Neural cell (in vitro differentiated cells): ENCODE measurements around the gene MLLT6. TPM values are rescaled to one million over a fixed set of nuclear protein-coding genes. Genes with fewer than 3 reads are reported as not detected.

Experiments
- H2AFZ ChIP-seq: fragments of 200-600, 300-800 bp; sonication (generic), shearing (Covaris generic); 2 replicates; pipeline ENCODE4 v1.6.0; 2014; ENCODE audit warnings: low read depth, mild to moderate bottlenecking, antibody characterized with exemption, low read length, moderate library complexity
- H3F3A ChIP-seq: fragments of 200-600 bp; shearing (Covaris generic); 2 replicates; pipeline ENCODE4 v1.6.1; 2016; ENCODE audit warnings: mild to moderate bottlenecking, moderate library complexity, mixed read lengths, antibody characterized with exemption, low read length; ENCODE audit not compliant: insufficient read depth, poor library complexity, severe bottlenecking
- H3K27ac ChIP-seq: fragments of 200-600, 300-800 bp; sonication (generic), shearing (Covaris generic); 2 replicates; pipeline ENCODE4 v1.5.1; 2014; ENCODE audit warnings: mild to moderate bottlenecking, low read length, moderate library complexity
- H3K27me3 ChIP-seq: fragments of 300-800, 200-600 bp; sonication (generic), shearing (Covaris generic); 2 replicates; pipeline ENCODE4 v1.6.0; 2014; ENCODE audit warnings: mild to moderate bottlenecking, low read depth, low read length, moderate library complexity; ENCODE audit not compliant: insufficient read depth
- H3K36me3 ChIP-seq: fragments of 300-800, 200-600 bp; sonication (generic), shearing (Covaris generic); 2 replicates; pipeline ENCODE4 v1.5.1; 2014; ENCODE audit warnings: mild to moderate bottlenecking, antibody characterized with exemption, low read length, moderate library complexity; ENCODE audit not compliant: insufficient read depth
- H3K4me2 ChIP-seq: fragments of 300-800, 200-600 bp; sonication (generic), shearing (Covaris generic); 2 replicates; pipeline ENCODE4 v1.6.0; 2014; ENCODE audit warnings: mild to moderate bottlenecking, low read length
- H3K4me3 ChIP-seq: fragments of 300-800, 200-600 bp; sonication (generic), shearing (Covaris generic); 2 replicates; pipeline ENCODE4 v1.5.1; 2014; ENCODE audit warnings: mild to moderate bottlenecking, low read length, moderate library complexity
- H3K79me2 ChIP-seq: fragments of 200-600 bp; shearing (Covaris generic); replicated peaks from 2 replicates; pipeline ENCODE4 v1.6.0; 2014; ENCODE audit warnings: mild to moderate bottlenecking, low read length, moderate library complexity; ENCODE audit not compliant: insufficient read depth
- H3K9ac ChIP-seq: fragments of 300-800, 200-600 bp; sonication (generic), shearing (Covaris generic); 2 replicates; pipeline ENCODE4 v1.6.1; 2016; ENCODE audit warnings: mild to moderate bottlenecking, low read length, mixed read lengths
- H3K9me2 ChIP-seq: fragments of 200-600 bp; shearing (Covaris generic); 2 replicates; pipeline ENCODE4 v1.6.1; 2016; ENCODE audit warnings: mild to moderate bottlenecking, low read length, mixed read lengths; ENCODE audit not compliant: insufficient read depth
- H3K9me3 ChIP-seq: fragments of 200-600, 300-800 bp; sonication (generic), shearing (Covaris generic); 2 replicates; pipeline ENCODE4 v1.6.1; 2016; ENCODE audit warnings: mild to moderate bottlenecking, mixed run types, low read length, moderate library complexity, mixed read lengths
- H4K20me1 ChIP-seq: fragments of 200-600 bp; shearing (Covaris generic); 2 replicates; pipeline ENCODE4 v1.6.1; 2016; ENCODE audit warnings: mild to moderate bottlenecking, mixed run types; ENCODE audit not compliant: insufficient read depth
- CTCF ChIP-seq: fragments of 450-650 bp; IDR thresholded peaks from 2 replicates; pipeline ENCODE4 v1.5.1; 2014; ENCODE audit warnings: antibody characterized with exemption, mild to moderate bottlenecking, moderate library complexity; ENCODE audit not compliant: poor library complexity, severe bottlenecking
- EP300 ChIP-seq: fragments of 450-650 bp; conservative IDR thresholded peaks from 2 replicates; pipeline ENCODE4 v1.6.1; 2014; ENCODE audit warnings: antibody characterized with exemption, mild to moderate bottlenecking, moderate library complexity; ENCODE audit not compliant: poor library complexity, severe bottlenecking
- EZH2 ChIP-seq: fragments of 200-600, 300-800 bp; shearing (Covaris generic), sonication (generic); IDR thresholded peaks from 2 replicates; pipeline ENCODE4 v1.6.1; 2014; ENCODE audit warnings: antibody characterized with exemption, low read length, borderline replicate concordance, mild to moderate bottlenecking; ENCODE audit not compliant: insufficient read depth, poor library complexity, severe bottlenecking
- MXI1 ChIP-seq: fragments of 450-650 bp; conservative IDR thresholded peaks from 2 replicates; pipeline ENCODE4 v1.6.1; 2014; ENCODE audit warnings: antibody characterized with exemption, mild to moderate bottlenecking; ENCODE audit not compliant: poor library complexity, severe bottlenecking
- POLR2AphosphoS5 ChIP-seq: IDR thresholded peaks from 2 replicates; pipeline ENCODE4 v1.6.1; 2012
- RAD21 ChIP-seq: fragments of 450-650 bp; conservative IDR thresholded peaks from 2 replicates; pipeline ENCODE4 v1.6.1; 2014; ENCODE audit warnings: antibody characterized with exemption, mild to moderate bottlenecking, moderate library complexity
- SMC3 ChIP-seq: fragments of 450-650 bp; conservative IDR thresholded peaks from 2 replicates; pipeline ENCODE4 v1.6.1; 2014; ENCODE audit warnings: antibody characterized with exemption, mild to moderate bottlenecking, moderate library complexity; ENCODE audit not compliant: poor library complexity
- TAF1 ChIP-seq: IDR thresholded peaks from 2 replicates; pipeline ENCODE4 v1.6.1; 2012; ENCODE audit warnings: low read depth
- polyA plus RNA-seq: library from polyadenylated mRNA; depleted of rRNA; stranded (reverse); fragments of >200 nt; gene quantifications from 2 replicates; pipeline ENCODE4 v1.2.3, GENCODE V29; 2014
- TF ChIP-seq, protein P1 (sequence below): IDR thresholded peaks from 2 replicates; pipeline ENCODE4 v1.6.1; 2012; ENCODE audit warnings: borderline replicate concordance

The MLLT6 gene
- polyA plus RNA-seq, 1 donor from 2014 or later = 19.7 TPM

DNA sequence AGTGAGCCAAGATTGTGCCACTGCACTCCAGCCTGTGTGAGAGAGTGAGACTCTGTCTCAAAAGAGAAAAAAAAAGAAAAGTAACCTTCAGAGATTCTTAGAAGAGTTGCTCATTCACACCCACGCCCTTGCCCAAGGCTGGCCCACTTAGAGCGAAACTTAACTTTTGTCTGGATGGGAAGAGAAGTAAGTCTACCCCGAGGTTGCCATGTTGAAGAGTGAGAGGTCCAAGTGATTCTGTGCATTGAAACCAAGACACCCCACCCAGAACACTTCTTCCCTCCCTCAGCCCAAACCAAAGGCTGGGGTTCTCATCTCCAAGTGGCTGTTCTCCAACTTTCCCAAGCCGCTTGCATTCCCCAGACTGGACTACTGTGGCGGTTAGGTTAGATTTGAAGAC is 22.7 kb downstream of the MLLT6 start:
- H3K79me2 ChIP-seq = no peaks in the 10 kb centered on the region
- no peaks in the 10 kb centered on the region for H3K36me3 ChIP-seq
- H3K9me2 ChIP-seq = no peaks in the 10 kb centered on the region
- no peaks in the 10 kb centered on the region for H3F3A ChIP-seq
- H3K27me3 ChIP-seq = no peaks in the 10 kb centered on the region
- no peak overlapping the region for H3K27ac ChIP-seq
- H2AFZ ChIP-seq = no peak overlapping the region
- no peak overlapping the region for H3K4me2 ChIP-seq
- H4K20me1 ChIP-seq = no peaks in the 10 kb centered on the region
- H3K9ac ChIP-seq = no peak overlapping the region
- TF ChIP-seq POLR2AphosphoS5 = no peak
- no peak for TF ChIP-seq CTCF
- TF ChIP-seq SMC3 = no peak
- TF ChIP-seq, protein P1, sequence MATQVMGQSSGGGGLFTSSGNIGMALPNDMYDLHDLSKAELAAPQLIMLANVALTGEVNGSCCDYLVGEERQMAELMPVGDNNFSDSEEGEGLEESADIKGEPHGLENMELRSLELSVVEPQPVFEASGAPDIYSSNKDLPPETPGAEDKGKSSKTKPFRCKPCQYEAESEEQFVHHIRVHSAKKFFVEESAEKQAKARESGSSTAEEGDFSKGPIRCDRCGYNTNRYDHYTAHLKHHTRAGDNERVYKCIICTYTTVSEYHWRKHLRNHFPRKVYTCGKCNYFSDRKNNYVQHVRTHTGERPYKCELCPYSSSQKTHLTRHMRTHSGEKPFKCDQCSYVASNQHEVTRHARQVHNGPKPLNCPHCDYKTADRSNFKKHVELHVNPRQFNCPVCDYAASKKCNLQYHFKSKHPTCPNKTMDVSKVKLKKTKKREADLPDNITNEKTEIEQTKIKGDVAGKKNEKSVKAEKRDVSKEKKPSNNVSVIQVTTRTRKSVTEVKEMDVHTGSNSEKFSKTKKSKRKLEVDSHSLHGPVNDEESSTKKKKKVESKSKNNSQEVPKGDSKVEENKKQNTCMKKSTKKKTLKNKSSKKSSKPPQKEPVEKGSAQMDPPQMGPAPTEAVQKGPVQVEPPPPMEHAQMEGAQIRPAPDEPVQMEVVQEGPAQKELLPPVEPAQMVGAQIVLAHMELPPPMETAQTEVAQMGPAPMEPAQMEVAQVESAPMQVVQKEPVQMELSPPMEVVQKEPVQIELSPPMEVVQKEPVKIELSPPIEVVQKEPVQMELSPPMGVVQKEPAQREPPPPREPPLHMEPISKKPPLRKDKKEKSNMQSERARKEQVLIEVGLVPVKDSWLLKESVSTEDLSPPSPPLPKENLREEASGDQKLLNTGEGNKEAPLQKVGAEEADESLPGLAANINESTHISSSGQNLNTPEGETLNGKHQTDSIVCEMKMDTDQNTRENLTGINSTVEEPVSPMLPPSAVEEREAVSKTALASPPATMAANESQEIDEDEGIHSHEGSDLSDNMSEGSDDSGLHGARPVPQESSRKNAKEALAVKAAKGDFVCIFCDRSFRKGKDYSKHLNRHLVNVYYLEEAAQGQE = no peak
- no peak for TF ChIP-seq EZH2
- no peak for TF ChIP-seq TAF1
- TF ChIP-seq MXI1 = no peak
- TF ChIP-seq RAD21 = no peak
- no peak for TF ChIP-seq EP300
- H3K4me3 ChIP-seq = no peak overlapping the region
- H3K9me3 ChIP-seq = no peaks in the 10 kb centered on the region

- H3K4me2 ChIP-seq = no peak overlapping the region
- H3K4me3 ChIP-seq = no peak overlapping the region
- no peaks in the 10 kb centered on the region for H3K9me3 ChIP-seq
- H3K9ac ChIP-seq = no peak overlapping the region
- no peak for TF ChIP-seq SMC3
- TF ChIP-seq, protein P1 = no peak
- no peak for TF ChIP-seq EZH2
- TF ChIP-seq RAD21 = no peak
- TF ChIP-seq POLR2AphosphoS5 = no peak
- no peak for TF ChIP-seq MXI1
- no peak for TF ChIP-seq EP300
- no peak for TF ChIP-seq TAF1
- no peak for TF ChIP-seq CTCF
- H3K79me2 ChIP-seq = no peaks in the 10 kb centered on the region
- H2AFZ ChIP-seq = no peak overlapping the region
- H3K27ac ChIP-seq = no peak overlapping the region
- H4K20me1 ChIP-seq = no peaks in the 10 kb centered on the region
- no peaks in the 10 kb centered on the region for H3K27me3 ChIP-seq
- no peaks in the 10 kb centered on the region for H3K36me3 ChIP-seq
- H3K9me2 ChIP-seq = no peaks in the 10 kb centered on the region
- no peaks in the 10 kb centered on the region for H3F3A ChIP-seq
Observed at GRCh38 chr17:38728290-38728831, 23.3 kb downstream of the MLLT6 start.
